H9 (cell line): ENCODE data around the gene PGPEP1. TPM values are rescaled to one million over a fixed set of nuclear protein-coding genes. Genes with fewer than 3 reads are reported as not detected.

Experiments used
- DNase-seq: peaks from one replicate; pipeline ENCODE4 v3.0.0-alpha.2; 2017
- H2AFZ ChIP-seq: one replicate; pipeline ENCODE4 v1.6.1; 2013; ENCODE audit warnings: mild to moderate bottlenecking, low read length, control low read depth, moderate library complexity
- H2AK5ac ChIP-seq: 2 replicates; pipeline ENCODE4 v1.6.1; 2013; ENCODE audit warnings: low read length, control low read depth, mixed read lengths; ENCODE audit not compliant: insufficient read length
- H2BK120ac ChIP-seq: one replicate; pipeline ENCODE4 v1.6.1; 2013; ENCODE audit warnings: low read depth, mild to moderate bottlenecking, low read length, control low read depth, inconsistent platforms; ENCODE audit not compliant: poor library complexity, severe bottlenecking
- H2BK12ac ChIP-seq: 2 replicates; pipeline ENCODE4 v1.6.1; 2013; ENCODE audit warnings: low read length, control low read depth, mixed read lengths, low read depth; ENCODE audit not compliant: insufficient read length
- H2BK15ac ChIP-seq: 2 replicates; pipeline ENCODE4 v1.6.1; 2013; ENCODE audit warnings: low read depth, low read length, control low read depth
- H2BK20ac ChIP-seq: one replicate; pipeline ENCODE4 v1.6.1; 2013; ENCODE audit warnings: low read depth, mild to moderate bottlenecking, low read length, control low read depth, inconsistent platforms; ENCODE audit not compliant: poor library complexity, severe bottlenecking
- H2BK5ac ChIP-seq: 2 replicates; pipeline ENCODE4 v1.6.1; 2013; ENCODE audit warnings: low read length, control low read depth, mixed read lengths; ENCODE audit not compliant: insufficient read length
- H3K14ac ChIP-seq: 2 replicates; pipeline ENCODE4 v1.6.1; 2013; ENCODE audit warnings: low read length, control low read depth; ENCODE audit not compliant: insufficient read depth
- H3K18ac ChIP-seq: 2 replicates; pipeline ENCODE4 v1.6.1; 2013; ENCODE audit warnings: low read depth, mild to moderate bottlenecking, mixed read lengths, low read length, control low read depth; ENCODE audit not compliant: insufficient read length
- H3K23ac ChIP-seq: 2 replicates; pipeline ENCODE4 v1.6.1; 2013; ENCODE audit warnings: low read length, control low read depth, mixed read lengths, low read depth; ENCODE audit not compliant: insufficient read length
- H3K23me2 ChIP-seq: 2 replicates; pipeline ENCODE4 v1.6.1; 2013; ENCODE audit warnings: low read depth, mild to moderate bottlenecking, mixed read lengths, low read length, control low read depth; ENCODE audit not compliant: insufficient read length, poor library complexity, severe bottlenecking
- H3K27ac ChIP-seq: 2 replicates; pipeline ENCODE4 v1.5.1; 2013; ENCODE audit warnings: low read length, control low read depth, mixed read lengths, low read depth; ENCODE audit not compliant: insufficient read length
- H3K27me3 ChIP-seq: 2 replicates; pipeline ENCODE4 v1.6.1; 2013; ENCODE audit warnings: low read length, control low read depth, inconsistent platforms; ENCODE audit not compliant: insufficient read depth
- H3K4ac ChIP-seq: 2 replicates; pipeline ENCODE4 v1.6.1; 2013; ENCODE audit warnings: low read depth, mild to moderate bottlenecking, control low read depth, inconsistent platforms, low read length, moderate library complexity
- H3K4me1 ChIP-seq: 2 replicates; pipeline ENCODE4 v1.6.1; 2013; ENCODE audit warnings: low read length, control low read depth, inconsistent platforms; ENCODE audit not compliant: insufficient read depth
- H3K4me2 ChIP-seq: 2 replicates; pipeline ENCODE4 v1.6.1; 2013; ENCODE audit warnings: low read length, control low read depth, mixed read lengths; ENCODE audit not compliant: insufficient read length, insufficient read depth
- H3K56ac ChIP-seq: 2 replicates; pipeline ENCODE4 v1.6.1; 2013; ENCODE audit warnings: low read depth, mild to moderate bottlenecking, mixed read lengths, low read length, control low read depth; ENCODE audit not compliant: insufficient read length
- H3K79me1 ChIP-seq: 2 replicates; pipeline ENCODE4 v1.6.1; 2013; ENCODE audit warnings: low read depth, mild to moderate bottlenecking, moderate library complexity, low read length, control low read depth, inconsistent platforms; ENCODE audit not compliant: insufficient read depth, poor library complexity, severe bottlenecking
- H3K79me2 ChIP-seq: 2 replicates; pipeline ENCODE4 v1.6.1; 2013; ENCODE audit warnings: low read length, control low read depth, inconsistent platforms; ENCODE audit not compliant: insufficient read depth
- H3K9ac ChIP-seq: 2 replicates; pipeline ENCODE4 v1.6.1; 2013; ENCODE audit warnings: low read length, control low read depth, mixed read lengths; ENCODE audit not compliant: insufficient read length; ENCODE audit errors: extremely low read depth
- H3K9me3 ChIP-seq: one replicate; pipeline ENCODE4 v1.6.1; 2013; ENCODE audit warnings: low read depth, low read length, inconsistent platforms; ENCODE audit not compliant: control insufficient read depth
- H3T11ph ChIP-seq: one replicate; pipeline ENCODE4 v1.6.1; 2013; ENCODE audit warnings: mild to moderate bottlenecking, low read length, control low read depth, inconsistent platforms
- H4K20me1 ChIP-seq: one replicate; pipeline ENCODE4 v1.6.1; 2013; ENCODE audit not compliant: control insufficient read depth, insufficient read length, insufficient read depth
- H4K5ac ChIP-seq: 2 replicates; pipeline ENCODE4 v1.6.1; 2013; ENCODE audit warnings: low read depth, mild to moderate bottlenecking, mixed read lengths, low read length, control low read depth; ENCODE audit not compliant: insufficient read length
- H4K8ac ChIP-seq: replicated peaks from 2 replicates; pipeline ENCODE4 v1.6.1; 2013; ENCODE audit warnings: low read length, control low read depth, mixed read lengths, low read depth; ENCODE audit not compliant: insufficient read length
- H4K91ac ChIP-seq: 2 replicates; pipeline ENCODE4 v1.6.1; 2013; ENCODE audit warnings: low read depth, mild to moderate bottlenecking, moderate library complexity, mixed read lengths, low read length, control low read depth; ENCODE audit not compliant: insufficient read length
- H3K27ac Mint-ChIP-seq, 3 experiments: 2 replicates in 2 of 3; 3 replicates in 1 of 3; pipeline ENCODE4 v1.8.0; 2020 to 2021; ENCODE audit warnings: mixed read lengths in 3 of 3, mild to moderate bottlenecking in 1 of 3, moderate library complexity in 1 of 3
- H3K27me3 Mint-ChIP-seq: 2 replicates; pipeline ENCODE4 v1.8.0; 2021; ENCODE audit warnings: low read depth, mild to moderate bottlenecking, moderate library complexity, mixed read lengths
- H3K36me3 Mint-ChIP-seq, 3 experiments: 2 replicates in 2 of 3; 3 replicates in 1 of 3; pipeline ENCODE4 v1.8.0; 2020 to 2021; ENCODE audit warnings: low read depth in 3 of 3, mixed read lengths in 3 of 3; ENCODE audit not compliant: insufficient read depth in 1 of 3
- H3K4me1 Mint-ChIP-seq, 2 experiments: 2 replicates each; pipeline ENCODE4 v1.8.0; 2020; ENCODE audit warnings: mixed read lengths in 2 of 2
- H3K4me3 Mint-ChIP-seq, 2 experiments: 2 replicates in 1 of 2; 3 replicates in 1 of 2; pipeline ENCODE4 v1.8.0; 2020 to 2021; ENCODE audit warnings: mild to moderate bottlenecking in 2 of 2, mixed read lengths in 2 of 2, moderate library complexity in 1 of 2
- H3K9me3 Mint-ChIP-seq, 2 experiments: 2 replicates in 1 of 2; 3 replicates in 1 of 2; pipeline ENCODE4 v1.8.0; 2020; ENCODE audit warnings: mild to moderate bottlenecking in 2 of 2, mixed read lengths in 2 of 2, moderate library complexity in 1 of 2
- WGBS: extraction: QIAGEN DNeasy Blood & Tissue Kit; methylation state at CpG from one replicate; pipeline ENCODE4 v1.1.7; 2013; ENCODE audit warnings: missing lambda C conversion rate, low lambda C conversion rate, mixed read lengths; ENCODE audit not compliant: insufficient read length; ENCODE audit errors: extremely low coverage; 5-methylcytosine and 5-hydroxymethylcytosine counted together
- total RNA-seq: library from RNA; stranded (reverse); gene quantifications from 2 replicates; pipeline ENCODE4 v1.2.1, GENCODE V29; 2021
- TF ChIP-seq, protein P1 (sequence below): fragments of 200-600 bp; sonication (generic); conservative IDR thresholded peaks from 3 replicates; pipeline ENCODE4 v1.8.0; 2021; ENCODE audit warnings: antibody characterized with exemption, mild to moderate bottlenecking

Gene PGPEP1
- total RNA-seq, 1 experiment from 2014 or later = 64.8 TPM

DNA sequence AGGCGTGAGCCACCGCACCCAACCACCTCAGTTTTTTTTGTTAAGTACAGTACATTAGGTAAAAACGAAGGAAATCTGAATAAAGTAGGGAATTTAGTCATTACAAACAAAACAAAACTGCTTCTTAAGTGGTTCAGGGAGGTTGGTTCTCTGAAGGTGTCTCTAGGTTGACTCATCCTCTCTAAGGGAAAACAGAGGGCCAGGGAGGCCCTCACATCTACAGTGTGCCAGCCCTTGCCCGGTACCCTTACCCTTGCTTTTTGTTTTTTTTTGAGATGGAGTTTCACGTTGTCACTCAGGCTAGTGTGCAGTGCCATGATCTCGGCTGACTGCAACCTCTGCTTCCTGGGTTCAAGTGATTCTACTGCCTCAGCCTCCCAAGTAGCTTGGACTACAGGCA is 41.8 kb upstream of the PGPEP1 start:
- H3K9ac ChIP-seq = no peak overlapping the region
- H4K20me1 ChIP-seq = no peaks in the 10 kb centered on the region

More for the DNA sequence above, 41.8 kb upstream of the PGPEP1 start:
- H3K18ac ChIP-seq = no peak overlapping the region
- Mint-ChIP-seq H3K4me3 (no peak overlapping the region), H3K36me3 (no peaks in the 10 kb centered on the region; a peak in 1 of 7 replicates), H3K27me3 (peaks cover 3% of the 10 kb centered on the region; the same call in 1 of the 2 replicates), H3K4me1 (peaks cover 15 to 24% of the 10 kb centered on the region in 2 experiments), H3K27ac (no peak overlapping the region), H3K9me3 (no peaks in the 10 kb centered on the region; a peak in 1 of 5 replicates)
- DNase-seq = no peak
- no peak overlapping the region for H4K5ac ChIP-seq
- H3K4ac ChIP-seq = no peak overlapping the region
- H4K91ac ChIP-seq = no peak overlapping the region
- no peak overlapping the region for H2BK120ac ChIP-seq
- no peak overlapping the region for H2AK5ac ChIP-seq
- no peak overlapping the region for H3K23ac ChIP-seq
- H3K27ac ChIP-seq = no peak overlapping the region
- H3K4me1 ChIP-seq = peaks cover 2% of the 10 kb centered on the region; the same call in 1 of the 2 replicates
- H3T11ph ChIP-seq = no peak overlapping the region
- no peak overlapping the region for H2BK15ac ChIP-seq
- H2BK12ac ChIP-seq = no peak overlapping the region
- H3K79me1 ChIP-seq = no peaks in the 10 kb centered on the region
- H2BK5ac ChIP-seq = no peak overlapping the region
- no peaks in the 10 kb centered on the region for H3K9me3 ChIP-seq
- no peak overlapping the region for H3K56ac ChIP-seq
- no CpG with 5 or more reads among the region's 6 CpGs for WGBS
- H3K79me2 ChIP-seq = no peaks in the 10 kb centered on the region; the same call in 1 of the 2 replicates
- no peaks in the 10 kb centered on the region for H3K27me3 ChIP-seq
- no peak overlapping the region for H2AFZ ChIP-seq
- no peaks in the 10 kb centered on the region for H3K23me2 ChIP-seq
- H3K4me2 ChIP-seq = no peak overlapping the region
- H3K14ac ChIP-seq = no peak overlapping the region
- H4K8ac ChIP-seq = no peak overlapping the region
- no peak overlapping the region for H2BK20ac ChIP-seq
- TF ChIP-seq, protein P1, sequence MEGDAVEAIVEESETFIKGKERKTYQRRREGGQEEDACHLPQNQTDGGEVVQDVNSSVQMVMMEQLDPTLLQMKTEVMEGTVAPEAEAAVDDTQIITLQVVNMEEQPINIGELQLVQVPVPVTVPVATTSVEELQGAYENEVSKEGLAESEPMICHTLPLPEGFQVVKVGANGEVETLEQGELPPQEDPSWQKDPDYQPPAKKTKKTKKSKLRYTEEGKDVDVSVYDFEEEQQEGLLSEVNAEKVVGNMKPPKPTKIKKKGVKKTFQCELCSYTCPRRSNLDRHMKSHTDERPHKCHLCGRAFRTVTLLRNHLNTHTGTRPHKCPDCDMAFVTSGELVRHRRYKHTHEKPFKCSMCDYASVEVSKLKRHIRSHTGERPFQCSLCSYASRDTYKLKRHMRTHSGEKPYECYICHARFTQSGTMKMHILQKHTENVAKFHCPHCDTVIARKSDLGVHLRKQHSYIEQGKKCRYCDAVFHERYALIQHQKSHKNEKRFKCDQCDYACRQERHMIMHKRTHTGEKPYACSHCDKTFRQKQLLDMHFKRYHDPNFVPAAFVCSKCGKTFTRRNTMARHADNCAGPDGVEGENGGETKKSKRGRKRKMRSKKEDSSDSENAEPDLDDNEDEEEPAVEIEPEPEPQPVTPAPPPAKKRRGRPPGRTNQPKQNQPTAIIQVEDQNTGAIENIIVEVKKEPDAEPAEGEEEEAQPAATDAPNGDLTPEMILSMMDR = no peak
